SH-SY5Y (cell line): ENCODE results near the gene TOB1.

Experiments
- GATA2 ChIP-seq: IDR thresholded peaks from 2 replicates; pipeline ENCODE4 v1.6.1; 2011; ENCODE audit warnings: mild to moderate bottlenecking, low read depth, low read length
- GATA3 ChIP-seq: IDR thresholded peaks from 2 replicates; pipeline ENCODE4 v1.6.1; 2011; ENCODE audit warnings: low read depth, mild to moderate bottlenecking, low read length, moderate library complexity

DNA sequence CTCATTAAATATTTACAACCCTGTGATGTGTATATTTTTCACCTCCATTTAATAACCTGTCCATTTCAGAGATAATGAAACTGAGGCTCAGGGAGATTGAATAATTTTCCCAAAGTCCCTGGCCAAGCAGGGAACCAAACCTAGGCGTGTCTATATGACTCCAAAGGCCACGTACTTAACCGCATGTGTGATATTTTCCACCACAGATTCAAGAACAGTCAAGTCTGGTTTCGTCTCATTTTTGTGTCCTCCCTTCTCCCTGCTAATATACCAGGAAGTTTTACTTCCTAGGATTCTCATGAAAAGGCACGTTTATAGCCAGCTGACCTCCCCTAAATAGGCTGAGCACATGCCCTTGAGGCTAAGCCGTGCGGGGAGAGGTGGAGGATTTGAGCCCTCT lies 15.5 kb downstream of the TOB1 start:
- TF ChIP-seq GATA2 (no peak), GATA3 (no peak)
